Naive thymus-derived CD4-positive, alpha-beta T cell (primary cell): ENCODE measurements around the gene FSIP1. TPM values are rescaled to one million over a fixed set of nuclear protein-coding genes. Genes with fewer than 3 reads are reported as not detected.
"Not testable (repeated sequence)": the region's sequence is repeated elsewhere in the genome, so short reads cannot be mapped to it uniquely, and the experiment has no call there.

Experiments
- ATAC-seq: fragments of 150-1000 bp; cut with Tn5 transposase; 2 replicates; pipeline ENCODE4 v1.10.0; 2021; ENCODE audit warnings: mild to moderate bottlenecking, moderate library complexity
- CTCF ChIA-PET: fragments of 350-600 bp; sonication (Branson Sonifier 250); formaldehyde crosslinking; loops from one replicate; lab custom pipeline; 2021; ENCODE audit warnings: antibody characterized with exemption; lab: Charles Lee
- POLR2A ChIA-PET: fragments of 350-600 bp; sonication (Branson Sonifier 250); formaldehyde crosslinking; loops from one replicate; lab custom pipeline; 2021; ENCODE audit warnings: antibody characterized with exemption, inconsistent platforms; lab: Charles Lee
- DNase-seq, 9 donors: peaks; one replicate each; pipeline versions ENCODE4 v3.0.0 to v3.0.0-alpha.2; 2020 to 2022; ENCODE audit warnings: mixed read lengths in 1 of 9
- H3K27ac ChIP-seq: one replicate; pipeline ENCODE4 v1.7.0; 2013; ENCODE audit warnings: mild to moderate bottlenecking, low read depth, low read length, moderate library complexity
- H3K27me3 ChIP-seq, 2 donors: one replicate each; pipeline ENCODE4 v1.7.0; 2013; ENCODE audit warnings: low read length in 2 of 2, mild to moderate bottlenecking in 2 of 2, moderate library complexity in 2 of 2; ENCODE audit not compliant: control insufficient read depth in 2 of 2, insufficient read depth in 2 of 2
- H3K36me3 ChIP-seq, 3 experiments: 1 replicate in 2 of 3; 2 replicates in 1 of 3; pipeline ENCODE4 v1.7.0; 2013; ENCODE audit warnings: low read length in 3 of 3, mild to moderate bottlenecking in 3 of 3, moderate library complexity in 1 of 3; ENCODE audit not compliant: insufficient read depth in 3 of 3, control insufficient read depth in 2 of 3
- H3K4me1 ChIP-seq, 2 donors: one replicate each; pipeline ENCODE4 v1.7.0; 2013; ENCODE audit warnings: low read length in 2 of 2, mild to moderate bottlenecking in 2 of 2, moderate library complexity in 1 of 2; ENCODE audit not compliant: control insufficient read depth in 2 of 2, insufficient read depth in 2 of 2
- H3K4me3 ChIP-seq: 2 replicates; pipeline ENCODE4 v1.7.0; 2013; ENCODE audit warnings: mild to moderate bottlenecking, low read length
- H3K9me3 ChIP-seq, 3 experiments: 1 replicate in 2 of 3; 2 replicates in 1 of 3; pipeline ENCODE4 v1.7.0; 2013; ENCODE audit warnings: low read length in 3 of 3; ENCODE audit not compliant: control insufficient read depth in 2 of 3
- H3K27ac Mint-ChIP-seq, 9 donors: one replicate each; pipeline ENCODE4 v1.8.0; 2020 to 2022; ENCODE audit warnings: mixed read lengths in 9 of 9, mild to moderate bottlenecking in 8 of 9, moderate library complexity in 5 of 9, inconsistent platforms in 2 of 9
- H3K27me3 Mint-ChIP-seq, 5 donors: one replicate each; pipeline ENCODE4 v1.8.0; 2021 to 2022; ENCODE audit warnings: mixed read lengths in 5 of 5, mild to moderate bottlenecking in 1 of 5
- H3K36me3 Mint-ChIP-seq, 5 donors: one replicate each; pipeline ENCODE4 v1.8.0; 2020 to 2022; ENCODE audit warnings: mixed read lengths in 5 of 5, mild to moderate bottlenecking in 3 of 5, inconsistent platforms in 1 of 5
- H3K4me1 Mint-ChIP-seq, 7 donors: one replicate each; pipeline ENCODE4 v1.8.0; 2020 to 2022; ENCODE audit warnings: mixed read lengths in 7 of 7, mild to moderate bottlenecking in 3 of 7, inconsistent platforms in 1 of 7
- H3K4me3 Mint-ChIP-seq, 10 donors: one replicate each; pipeline ENCODE4 v1.8.0; 2020 to 2022; ENCODE audit warnings: mild to moderate bottlenecking in 10 of 10, mixed read lengths in 10 of 10, moderate library complexity in 6 of 10, inconsistent platforms in 2 of 10
- H3K9me3 Mint-ChIP-seq, 11 donors: one replicate each; pipeline ENCODE4 v1.8.0; 2020 to 2022; ENCODE audit warnings: mixed read lengths in 11 of 11, mild to moderate bottlenecking in 4 of 11, inconsistent platforms in 1 of 11, moderate library complexity in 1 of 11
- intact Hi-C, 2 donors: fragments of 100-400 bp; cut with micrococcal nuclease; formaldehyde crosslinking; loops; one replicate each; pipeline ENCODE4 v1.15.1; 2023
- polyA plus RNA-seq, 2 donors: library from polyadenylated mRNA; unstranded; fragments of 300-500 nt; fragmentation: Illumina TruSeq; gene quantifications; one replicate each; pipeline ENCODE4 v1.2.3, GENCODE V29; 2021
- total RNA-seq, 6 experiments: library from RNA in 5 of 6; stranded (reverse) in 5 of 6; gene quantifications; 1 replicate in 5 of 6; 2 replicates in 1 of 6; pipeline ENCODE4 v1.2.3 and lab custom pipeline; 2021 to 2026

The FSIP1 gene
- total and polyA plus RNA-seq, 7 experiments from 2014 or later = 0.14 to 0.51 (median 0.26) TPM; not detected in 1

DNA sequence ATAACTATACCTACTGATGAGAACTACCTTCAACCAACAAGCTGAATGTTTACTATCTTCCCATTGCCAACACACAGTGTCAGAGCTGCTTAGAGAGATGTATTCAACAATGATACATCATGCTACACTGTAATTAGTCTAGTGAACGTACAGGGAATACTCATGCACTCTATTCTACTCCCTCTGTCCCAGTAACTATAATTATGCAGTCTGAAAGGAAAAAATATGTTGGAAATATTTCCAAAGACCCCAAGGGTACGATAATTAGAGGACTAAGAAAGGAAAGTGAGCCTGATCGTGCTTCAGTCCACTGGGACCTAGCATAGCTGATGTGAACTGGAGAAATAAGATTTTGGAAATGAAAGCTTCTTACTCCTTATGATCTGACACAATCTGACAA, 36.9 kb upstream of the FSIP1 start:
- Mint-ChIP-seq H3K36me3 (no peaks in the 10 kb centered on the region), H3K4me1 (no peaks in the 10 kb centered on the region), H3K9me3 (peaks cover 0 to 3% (median 0%) of the 10 kb centered on the region in 11 donors), H3K27me3 (peaks cover 0 to 32% (median 0%) of the 10 kb centered on the region in 5 donors), H3K27ac (no peak overlapping the region), H3K4me3 (no peak overlapping the region)
- Histone ChIP-seq H3K27me3 (no peaks in the 10 kb centered on the region), H3K9me3 (no peaks in the 10 kb centered on the region), H3K4me3 (no peak overlapping the region), H3K4me1 (no peaks in the 10 kb centered on the region), H3K27ac (no peak overlapping the region), H3K36me3 (no peaks in the 10 kb centered on the region)
- POLR2A ChIA-PET = no interaction called here
- ATAC-seq (no peak), DNase-seq (no peak)
- CTCF ChIA-PET = no interaction called here
- intact Hi-C loops = no loop called here

GRCh38 chr15:39817892-39818291, 35.3 kb upstream of the FSIP1 start:
- Histone ChIP-seq H3K36me3 (no peaks in the 10 kb centered on the region), H3K9me3 (no peaks in the 10 kb centered on the region), H3K27me3 (no peaks in the 10 kb centered on the region), H3K27ac (no peak overlapping the region), H3K4me1 (no peaks in the 10 kb centered on the region), H3K4me3 (no peak overlapping the region)
- CTCF ChIA-PET = interaction anchor here (0.6 kb wide), 1 partner anchor 39 kb away, joined by 5 read pairs; no protein-coding TSS in a partner anchor
- no peak overlapping the region for H3K27ac Mint-ChIP-seq
- no peaks in the 10 kb centered on the region for H3K36me3 Mint-ChIP-seq
- POLR2A ChIA-PET = no interaction called here
- ATAC-seq (no peak), DNase-seq (no peak)
- H3K4me1 Mint-ChIP-seq = no peaks in the 10 kb centered on the region
- no peaks in the 10 kb centered on the region for H3K9me3 Mint-ChIP-seq
- no peak overlapping the region for H3K4me3 Mint-ChIP-seq
- H3K27me3 Mint-ChIP-seq = peaks cover 0 to 36% (median 0%) of the 10 kb centered on the region in 5 donors
- intact Hi-C loops = no loop called here

- no peak for DNase-seq
- no peak overlapping the region for H3K4me3 Mint-ChIP-seq
- no peak overlapping the region for H3K27ac Mint-ChIP-seq
- H3K9me3 Mint-ChIP-seq = no peaks in the 10 kb centered on the region
- ChIA-PET CTCF (no interaction called here), POLR2A (no interaction called here)
- H3K4me1 Mint-ChIP-seq = no peaks in the 10 kb centered on the region
- Histone ChIP-seq H3K27ac (no peak overlapping the region), H3K36me3 (no peaks in the 10 kb centered on the region), H3K4me1 (no peaks in the 10 kb centered on the region), H3K9me3 (no peaks in the 10 kb centered on the region), H3K27me3 (no peaks in the 10 kb centered on the region), H3K4me3 (no peak overlapping the region)
- peaks cover 0 to 31% (median 7%) of the 10 kb centered on the region in 5 donors for H3K27me3 Mint-ChIP-seq
- no peak for ATAC-seq
- no peaks in the 10 kb centered on the region for H3K36me3 Mint-ChIP-seq
- intact Hi-C loops = no loop called here
These were observed 31.8 kb upstream of the FSIP1 start for GRCh38 chr15:39814489-39814888.

GRCh38 chr15:39812651-39813050, 30.0 kb upstream of the FSIP1 start:
- H3K9me3 Mint-ChIP-seq, H3K27ac Mint-ChIP-seq, H3K9me3 ChIP-seq, H3K36me3 ChIP-seq, H3K4me3 Mint-ChIP-seq, CTCF ChIA-PET, POLR2A ChIA-PET, H3K36me3 Mint-ChIP-seq, intact Hi-C loops, DNase-seq, H3K4me1 Mint-ChIP-seq, H3K4me3 ChIP-seq, H3K27me3 ChIP-seq, H3K27ac ChIP-seq, H3K4me1 ChIP-seq, ATAC-seq: not testable (repeated sequence)
- peaks cover 9 to 37% (median 21%) of the 10 kb centered on the region in 5 donors for H3K27me3 Mint-ChIP-seq

- Histone ChIP-seq H3K27me3 (no peaks in the 10 kb centered on the region), H3K4me1 (no peaks in the 10 kb centered on the region), H3K9me3 (no peaks in the 10 kb centered on the region), H3K36me3 (no peaks in the 10 kb centered on the region), H3K4me3 (no peak overlapping the region), H3K27ac (no peak overlapping the region)
- peaks cover 9 to 37% (median 17%) of the 10 kb centered on the region in 5 donors for H3K27me3 Mint-ChIP-seq
- no peak overlapping the region for H3K4me3 Mint-ChIP-seq
- H3K27ac Mint-ChIP-seq = no peak overlapping the region
- ATAC-seq (no peak), DNase-seq (no peak)
- no peaks in the 10 kb centered on the region for H3K36me3 Mint-ChIP-seq
- CTCF ChIA-PET = no interaction called here
- intact Hi-C loops = no loop called here
- POLR2A ChIA-PET = no interaction called here
- H3K9me3 Mint-ChIP-seq = peaks cover 0 to 1% (median 0%) of the 10 kb centered on the region in 11 donors
- no peaks in the 10 kb centered on the region for H3K4me1 Mint-ChIP-seq
These were observed 26.3 kb upstream of the FSIP1 start for GRCh38 chr15:39808909-39809308.

DNA sequence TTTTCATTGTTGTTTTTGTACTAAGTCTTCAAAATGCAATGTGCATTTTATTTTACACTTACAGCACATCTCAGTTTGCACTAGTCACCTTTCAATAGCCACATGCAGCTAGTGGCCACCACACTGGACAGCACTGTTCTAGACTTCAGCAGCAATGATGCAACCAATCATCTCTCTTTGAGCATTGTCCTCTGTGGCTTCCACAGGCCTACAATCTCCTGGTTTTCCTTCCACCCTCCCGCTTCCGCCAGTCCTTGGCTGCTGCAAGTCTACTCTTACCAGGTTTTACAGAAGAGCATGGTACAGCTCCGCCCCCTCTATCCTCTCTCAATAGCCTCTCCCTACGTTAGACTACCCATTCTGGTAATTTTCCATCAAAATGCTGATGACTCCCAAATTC, 25.1 kb upstream of the FSIP1 start:
- no peaks in the 10 kb centered on the region for H3K27me3 ChIP-seq
- DNase-seq (no peak), ATAC-seq (no peak)
- no peak overlapping the region for H3K27ac ChIP-seq
- Mint-ChIP-seq H3K36me3 (no peaks in the 10 kb centered on the region), H3K9me3 (peaks cover 0 to 3% (median 0%) of the 10 kb centered on the region in 11 donors), H3K27ac (no peak overlapping the region), H3K4me1 (no peaks in the 10 kb centered on the region), H3K27me3 (peaks cover 9 to 36% (median 22%) of the 10 kb centered on the region in 5 donors), H3K4me3 (no peak overlapping the region)
- ChIA-PET POLR2A (no interaction called here), CTCF (no interaction called here)
- no peaks in the 10 kb centered on the region for H3K36me3 ChIP-seq
- H3K4me3 ChIP-seq = no peak overlapping the region
- intact Hi-C loops = no loop called here
- H3K9me3 ChIP-seq = no peaks in the 10 kb centered on the region
- H3K4me1 ChIP-seq = no peaks in the 10 kb centered on the region

- H3K36me3 ChIP-seq = no peaks in the 10 kb centered on the region
- H3K4me3 Mint-ChIP-seq = no peak overlapping the region
- CTCF ChIA-PET = no interaction called here
- no peaks in the 10 kb centered on the region for H3K36me3 Mint-ChIP-seq
- POLR2A ChIA-PET = no interaction called here
- no peak overlapping the region for H3K27ac ChIP-seq
- H3K27me3 Mint-ChIP-seq = peaks cover 28 to 52% (median 37%) of the 10 kb centered on the region in 5 donors
- intact Hi-C loops = loop anchor here in 1 of 2 donors (5.0 kb wide), 1 partner anchor 73 kb away; no protein-coding TSS in a partner anchor
- no peak overlapping the region for H3K4me3 ChIP-seq
- H3K4me1 Mint-ChIP-seq = no peaks in the 10 kb centered on the region
- DNase-seq (no peak), ATAC-seq (no peak)
- H3K27me3 ChIP-seq = peaks cover 0 to 3% of the 10 kb centered on the region in 2 donors
- H3K9me3 ChIP-seq = no peaks in the 10 kb centered on the region
- peaks cover 0 to 3% (median 0%) of the 10 kb centered on the region in 11 donors for H3K9me3 Mint-ChIP-seq
- H3K27ac Mint-ChIP-seq = no peak overlapping the region
- no peaks in the 10 kb centered on the region for H3K4me1 ChIP-seq
These were observed 21.4 kb upstream of the FSIP1 start for GRCh38 chr15:39804026-39804425.
